SH-SY5Y (cell line): ENCODE results near the gene BTN1A1.

ENCODE experiments used
- GATA2 ChIP-seq: IDR thresholded peaks from 2 replicates; pipeline ENCODE4 v1.6.1; 2011; ENCODE audit warnings: mild to moderate bottlenecking, low read depth, low read length
- GATA3 ChIP-seq: IDR thresholded peaks from 2 replicates; pipeline ENCODE4 v1.6.1; 2011; ENCODE audit warnings: low read depth, mild to moderate bottlenecking, low read length, moderate library complexity

DNA sequence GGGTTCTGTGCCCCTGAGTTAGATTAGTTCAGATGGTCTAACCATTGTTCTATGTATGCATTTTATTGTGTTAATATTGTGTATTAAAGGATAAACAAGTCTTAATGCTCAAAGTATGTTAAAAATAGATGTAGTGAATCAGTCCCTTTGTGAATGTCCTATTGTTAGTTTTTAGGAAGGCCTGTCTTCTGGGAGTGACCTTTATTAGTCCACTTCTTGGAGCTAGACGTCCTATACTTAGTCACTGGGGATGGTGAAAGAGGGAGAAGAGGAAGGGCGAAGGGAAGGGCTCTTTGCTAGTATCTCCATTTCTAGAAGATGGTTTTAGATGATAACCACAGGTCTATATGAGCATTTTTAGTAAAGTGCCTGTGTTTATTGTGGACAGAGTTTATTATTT, 25.7 kb downstream of the BTN1A1 start:
- TF ChIP-seq GATA3 (no peak), GATA2 (no peak)
